Peyer's patch (tissue), 4 donors: Measurements from ENCODE around the gene ZSWIM1.

ENCODE experiments used
- POLR2A ChIP-seq, 2 donors: fragments of 450-650 bp; IDR thresholded peaks; one replicate each; pipeline ENCODE4 v1.5.1; 2017; ENCODE audit warnings: antibody characterized with exemption in 2 of 2, mild to moderate bottlenecking in 2 of 2, moderate library complexity in 2 of 2
- TF ChIP-seq, protein P1 (sequence below), 6 experiments: fragments of 450-650 bp in 4 of 6; fragments of 200-600 bp in 2 of 6; sonication (generic) in 1 of 6; IDR thresholded peaks; one replicate each; pipeline ENCODE4 v1.5.1; 2017 to 2019; ENCODE audit warnings: antibody characterized with exemption in 6 of 6, mild to moderate bottlenecking in 3 of 6, moderate library complexity in 1 of 6

DNA sequence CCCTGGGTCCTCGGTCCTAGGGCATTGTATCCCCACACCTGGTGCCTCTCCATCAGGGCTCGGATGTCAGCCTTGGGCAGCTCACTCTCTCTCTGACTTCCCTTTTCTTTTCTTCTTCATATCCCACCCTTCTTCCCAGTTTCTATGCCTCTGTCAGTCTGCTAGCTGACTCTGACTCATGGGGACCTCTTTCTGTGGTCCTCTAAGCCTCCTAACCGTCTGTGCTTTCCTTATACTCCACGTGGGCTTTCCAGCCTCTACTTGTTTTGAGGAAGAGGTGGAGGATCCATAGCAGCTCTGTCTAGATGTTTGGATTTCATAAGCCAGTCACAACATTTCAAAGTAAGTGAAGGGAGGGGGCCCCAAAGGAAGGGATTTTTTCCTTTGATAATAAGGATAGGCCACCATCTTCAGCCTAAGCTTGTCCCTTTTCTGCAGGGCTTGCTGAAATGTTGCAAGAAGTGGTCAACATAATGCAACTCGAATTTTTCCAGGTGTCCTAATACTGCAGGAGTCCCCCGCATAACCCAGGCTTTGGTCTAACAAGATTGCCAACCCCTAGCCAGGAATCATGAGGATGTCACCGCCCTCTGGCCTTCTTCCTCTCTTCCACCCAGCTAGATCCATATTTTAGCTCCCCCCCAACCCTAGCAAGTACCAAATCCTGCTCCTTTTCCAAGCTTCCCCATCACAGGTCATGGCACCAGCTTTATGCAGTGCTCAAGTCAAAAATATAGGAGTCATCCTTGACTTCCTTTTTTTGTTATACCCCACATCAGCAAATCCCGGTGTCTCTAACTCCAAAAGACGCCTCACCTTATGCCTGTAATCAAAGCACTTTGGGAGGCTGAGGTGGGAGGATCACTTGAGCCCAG is 39.7 kb downstream of the ZSWIM1 start:
- TF ChIP-seq, protein P1, sequence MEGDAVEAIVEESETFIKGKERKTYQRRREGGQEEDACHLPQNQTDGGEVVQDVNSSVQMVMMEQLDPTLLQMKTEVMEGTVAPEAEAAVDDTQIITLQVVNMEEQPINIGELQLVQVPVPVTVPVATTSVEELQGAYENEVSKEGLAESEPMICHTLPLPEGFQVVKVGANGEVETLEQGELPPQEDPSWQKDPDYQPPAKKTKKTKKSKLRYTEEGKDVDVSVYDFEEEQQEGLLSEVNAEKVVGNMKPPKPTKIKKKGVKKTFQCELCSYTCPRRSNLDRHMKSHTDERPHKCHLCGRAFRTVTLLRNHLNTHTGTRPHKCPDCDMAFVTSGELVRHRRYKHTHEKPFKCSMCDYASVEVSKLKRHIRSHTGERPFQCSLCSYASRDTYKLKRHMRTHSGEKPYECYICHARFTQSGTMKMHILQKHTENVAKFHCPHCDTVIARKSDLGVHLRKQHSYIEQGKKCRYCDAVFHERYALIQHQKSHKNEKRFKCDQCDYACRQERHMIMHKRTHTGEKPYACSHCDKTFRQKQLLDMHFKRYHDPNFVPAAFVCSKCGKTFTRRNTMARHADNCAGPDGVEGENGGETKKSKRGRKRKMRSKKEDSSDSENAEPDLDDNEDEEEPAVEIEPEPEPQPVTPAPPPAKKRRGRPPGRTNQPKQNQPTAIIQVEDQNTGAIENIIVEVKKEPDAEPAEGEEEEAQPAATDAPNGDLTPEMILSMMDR (IDR thresholded peaks at IDR 0.05): no peak
- no peak for TF ChIP-seq POLR2A (IDR thresholded peaks at IDR 0.05)
